Adrenal gland (tissue), 12 donors: ENCODE results near the gene ZFHX2. TPM values are rescaled to one million over a fixed set of nuclear protein-coding genes. Genes with fewer than 3 reads are reported as not detected.

ENCODE experiments used
- DNase-seq, 7 donors: peaks; one replicate each; pipeline ENCODE4 v3.0.0-alpha.2; 2019 to 2020
- H3K27ac ChIP-seq, 5 donors: fragments of 200-600 bp; sonication (generic) in 4 of 5; 1 replicate in 3 of 5; 2 replicates in 2 of 5; pipeline versions ENCODE4 v1.5.1 to v1.8.0; 2016 to 2020; ENCODE audit warnings: mild to moderate bottlenecking in 1 of 5
- H3K27me3 ChIP-seq: fragments of 200-600 bp; 2 replicates; pipeline ENCODE4 v1.8.0; 2021
- H3K36me3 ChIP-seq, 2 donors: fragments of 200-600 bp; replicated peaks in 1 of 2; 1 replicate in 1 of 2; 2 replicates in 1 of 2; pipeline versions ENCODE4 v1.5.1 to v1.8.0; 2018 to 2022
- H3K4me1 ChIP-seq, 2 donors: fragments of 200-600 bp; replicated peaks in 1 of 2; 1 replicate in 1 of 2; 2 replicates in 1 of 2; pipeline versions ENCODE4 v1.5.1 to v1.8.0; 2018 to 2021
- H3K4me3 ChIP-seq, 4 donors: fragments of 200-600 bp; sonication (generic) in 3 of 4; one replicate each; pipeline ENCODE4 v1.5.1; 2016 to 2018
- H3K9me3 ChIP-seq, 3 donors: fragments of 200-600 bp; sonication (generic) in 1 of 3; replicated peaks in 1 of 3; 1 replicate in 2 of 3; 2 replicates in 1 of 3; pipeline versions ENCODE4 v1.5.1 to v1.8.0; 2016 to 2021
- CTCF ChIP-seq, 6 experiments: fragments of 450-650 bp in 4 of 6; fragments of 200-600 bp in 2 of 6; sonication (generic) in 1 of 6; IDR thresholded peaks; 1 replicate in 5 of 6; 2 replicates in 1 of 6; pipeline versions ENCODE4 v1.5.1 to v1.8.0; 2016 to 2021; ENCODE audit warnings: antibody characterized with exemption in 6 of 6, mild to moderate bottlenecking in 2 of 6, moderate library complexity in 1 of 6
- POLR2A ChIP-seq, 2 donors: fragments of 450-650 bp; IDR thresholded peaks; one replicate each; pipeline ENCODE4 v1.6.1; 2017; ENCODE audit warnings: antibody characterized with exemption in 2 of 2, mild to moderate bottlenecking in 2 of 2, moderate library complexity in 1 of 2
- WGBS, 4 donors: extraction: QIAGEN DNeasy Blood & Tissue Kit in 2 of 4; methylation state at CpG; one replicate each; pipeline versions ENCODE4 v1.1.5 to v1.1.7; 2013 to 2017; 5-methylcytosine and 5-hydroxymethylcytosine counted together
- intact Hi-C, 2 donors: fragments of 100-400 bp; cut with DNase I; formaldehyde crosslinking; loops; one replicate each; pipeline versions ENCODE4 v1.14.1 to v1.15.0; 2022 to 2023
- polyA plus RNA-seq, 3 donors: library from polyadenylated mRNA; stranded (reverse); fragments of 200-250 nt in 2 of 3; fragments of 350-450 nt in 1 of 3; fragmentation: Illumina TruSeq in 1 of 3; extraction: RNeasy Lipid Tissue Mini Kit (QIAGEN cat#74804) in 1 of 3; gene quantifications; one replicate each; pipeline ENCODE4 v1.2.3, GENCODE V29; 2013 to 2014
- total RNA-seq, 9 donors: library from RNA; depleted of rRNA in 4 of 9; stranded (reverse); fragments of >200 nt in 4 of 9; fragments of 120-200 nt in 1 of 9; fragmentation: NEBNext Ultra II Directional in 1 of 9; extraction: Animal tissue kit (Norgen Biotek cat#: 25700) in 1 of 9; gene quantifications; one replicate each; pipeline versions ENCODE4 v1.1.0 to v1.2.4, GENCODE V29; 2013 to 2023
- donor health status: healthy with polysubstance abuse.
- donor health status: Bipolar disorder and iron deficiency.
- donor health status: DM: yes; HTN: yes; CAD: no.
- donor health status: DM: no; HTN: no; CAD: no.
- donor health status: DM: no; HTN: no; CAD: no.
- donor health status: DM: yes; HTN: yes; CAD: no.

The ZFHX2 gene
- total and polyA plus RNA-seq, 12 donors = 0.54 to 9.7 (median 2.3) TPM

GRCh38 chr14:23570806-23571483 lies 19.4 kb upstream of the ZFHX2 start:
- whole genome bisulfite sequencing, 4 donors = 76 to 83% (median 82%) methylated on average over 5 to 23 of the region's 23 CpGs
- no peak for TF ChIP-seq POLR2A (IDR thresholded peaks at IDR 0.05)
- TF ChIP-seq CTCF (IDR thresholded peaks at IDR 0.05) = no peak
- peaks cover 14% of the 10 kb centered on the region for H3K27me3 ChIP-seq
- no peaks in the 10 kb centered on the region for H3K36me3 ChIP-seq
- H3K9me3 ChIP-seq = no peaks in the 10 kb centered on the region
- intact Hi-C loops = no loop called here
- DNase-seq = peak in 1 of 7 donors; percentile 54
- no peak overlapping the region for H3K4me3 ChIP-seq
- no peak overlapping the region for H3K27ac ChIP-seq
- peaks cover 5 to 10% of the 10 kb centered on the region in 2 donors for H3K4me1 ChIP-seq

DNA sequence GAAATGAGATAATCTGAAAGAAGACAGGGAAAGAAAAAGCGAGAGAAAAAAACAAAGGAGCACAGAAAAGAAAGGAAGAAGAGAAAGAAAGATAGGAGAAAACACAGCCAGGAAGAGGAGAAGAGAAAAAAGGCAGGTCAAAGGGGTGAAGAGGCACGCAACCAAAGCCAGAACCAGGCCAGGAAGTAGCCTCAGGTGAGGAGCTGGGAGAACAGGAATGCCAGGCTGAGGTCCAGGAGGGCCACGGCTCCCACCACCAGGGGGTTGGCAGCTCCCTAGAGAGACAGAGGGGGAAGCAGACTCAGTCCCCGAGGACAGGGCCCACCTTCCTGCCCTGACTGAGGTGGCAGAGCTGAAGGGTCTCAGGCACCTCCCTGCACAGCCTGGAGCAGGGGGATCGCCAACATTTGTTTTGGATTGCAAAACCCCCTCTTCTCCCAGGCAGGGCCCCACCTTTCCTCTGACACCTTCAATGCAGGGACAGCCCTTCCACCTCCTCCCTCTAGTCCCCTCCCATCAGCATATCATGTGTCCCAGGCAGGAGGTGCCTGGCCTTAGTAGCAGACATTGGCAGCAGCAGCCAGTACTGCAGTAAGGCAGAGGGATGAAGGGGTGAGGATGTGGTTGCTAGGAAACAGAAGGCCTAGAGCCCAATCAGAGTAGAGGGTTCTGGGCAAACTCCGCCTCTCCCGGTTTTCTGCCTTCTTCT lies 18.0 kb upstream of the ZFHX2 start:
- H3K4me3 ChIP-seq = no peak overlapping the region
- peaks cover 0 to 5% of the 10 kb centered on the region in 2 donors for H3K36me3 ChIP-seq
- DNase-seq = peak in 2 of 7 donors; percentile 35 to 86
- WGBS, 4 donors = 70 to 82% (median 72%) methylated on average over 6 to 7 of the region's 7 CpGs
- peaks cover 5 to 10% of the 10 kb centered on the region in 2 donors for H3K4me1 ChIP-seq
- H3K27ac ChIP-seq = peak overlapping the region in 1 of 5 donors; percentile 34
- no peak for TF ChIP-seq CTCF (IDR thresholded peaks at IDR 0.05)
- TF ChIP-seq POLR2A (IDR thresholded peaks at IDR 0.05) = no peak
- H3K9me3 ChIP-seq = no peaks in the 10 kb centered on the region
- peaks cover 2% of the 10 kb centered on the region for H3K27me3 ChIP-seq
- intact Hi-C loops = loop anchor here (10.0 kb wide), 2 partner anchors 235 to 245 kb away; partner anchors contain the start of gene PABPN1 (in 1 of the 2)

DNA sequence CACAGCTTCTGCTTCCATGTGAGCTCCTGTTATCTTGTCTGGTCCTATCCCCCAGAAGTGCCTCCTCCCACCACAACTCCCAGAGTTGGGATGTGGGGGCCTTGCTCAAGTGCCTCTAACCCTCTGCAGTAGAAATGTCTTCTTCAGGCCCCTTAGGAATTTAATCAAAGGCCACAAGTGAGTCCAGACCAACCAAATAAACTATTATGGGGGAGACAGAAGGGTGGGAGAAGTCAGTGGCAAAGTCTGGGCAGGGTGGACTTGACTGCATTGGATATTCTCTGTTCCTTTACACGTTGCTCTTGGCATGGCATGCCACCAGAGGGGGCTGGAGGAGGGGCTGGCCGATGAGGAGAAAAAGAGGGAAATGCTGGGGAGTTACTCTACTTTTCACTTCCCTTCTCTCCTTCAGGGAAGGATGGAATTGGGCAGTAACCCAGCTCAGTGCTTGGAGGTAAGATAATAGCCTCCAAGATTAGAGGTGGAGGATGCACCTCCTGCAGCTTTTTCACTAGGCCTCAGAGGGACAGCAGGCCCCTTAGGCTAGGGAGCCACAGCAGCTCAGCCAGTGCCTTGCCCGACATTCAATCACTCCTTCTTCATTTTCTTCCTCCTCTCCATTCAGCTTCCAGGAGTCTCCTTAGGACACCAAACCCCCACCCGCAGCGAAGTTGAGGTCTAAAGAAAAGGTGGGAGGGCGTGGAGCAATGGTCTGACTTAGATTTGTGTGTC lies 17.2 kb upstream of the ZFHX2 start:
- no peak for TF ChIP-seq POLR2A (IDR thresholded peaks at IDR 0.05)
- peak in 1 of 6 experiments; percentile 10 for TF ChIP-seq CTCF (IDR thresholded peaks at IDR 0.05)
- peaks cover 5 to 10% of the 10 kb centered on the region in 2 donors for H3K4me1 ChIP-seq
- intact Hi-C loops = loop anchor here (10.0 kb wide), 2 partner anchors 234 to 244 kb away; partner anchors contain the start of gene PABPN1 (in 1 of the 2)
- H3K27ac ChIP-seq = peak overlapping the region in 1 of 5 donors; percentile 73
- no peaks in the 10 kb centered on the region for H3K9me3 ChIP-seq
- 56 to 69% (median 65%) methylated on average over 6 of the region's 6 CpGs for WGBS, 4 donors
- no peak overlapping the region for H3K4me3 ChIP-seq
- H3K36me3 ChIP-seq = peaks cover 0 to 10% of the 10 kb centered on the region in 2 donors
- peak in 2 of 7 donors; percentile 8 to 30 for DNase-seq
- no peaks in the 10 kb centered on the region for H3K27me3 ChIP-seq
